Brain microvascular endothelial cell (primary cell): Measurements from ENCODE around the gene DRAM2.

Experiments used
- DNase-seq: peaks from one replicate; pipeline ENCODE4 v3.0.0-alpha.2; 2020
- H3K27ac ChIP-seq: fragments of 250-450 bp; sonication (Bioruptor Pico); 2 replicates; pipeline ENCODE4 v1.5.1; 2020; ENCODE audit warnings: mild to moderate bottlenecking, moderate library complexity
- H3K27me3 ChIP-seq: fragments of 250-450 bp; sonication (Bioruptor Pico); replicated peaks from 2 replicates; pipeline ENCODE4 v1.5.1; 2020; ENCODE audit warnings: mild to moderate bottlenecking
- H3K36me3 ChIP-seq: fragments of 250-450 bp; sonication (Bioruptor Pico); replicated peaks from 2 replicates; pipeline ENCODE4 v1.5.1; 2020; ENCODE audit warnings: mild to moderate bottlenecking
- H3K4me3 ChIP-seq: 2 replicates; pipeline ENCODE4 v1.5.1; 2011; ENCODE audit warnings: low read depth, mild to moderate bottlenecking, control low read depth, low read length, moderate library complexity
- in situ Hi-C: cut with HindIII; loops from 2 replicates; pipeline ENCODE4 v1.10.0; 2017; ENCODE audit warnings: low sequenced_read_pairs, low pct_ligation_motif_present
- TF ChIP-seq, protein P1 (sequence below): IDR thresholded peaks from 2 replicates; pipeline ENCODE4 v1.5.1; 2011; ENCODE audit warnings: low read depth, mild to moderate bottlenecking, moderate library complexity, low read length, control low read depth, inconsistent platforms; ENCODE audit errors: missing control alignments

Gene DRAM2

DNA sequence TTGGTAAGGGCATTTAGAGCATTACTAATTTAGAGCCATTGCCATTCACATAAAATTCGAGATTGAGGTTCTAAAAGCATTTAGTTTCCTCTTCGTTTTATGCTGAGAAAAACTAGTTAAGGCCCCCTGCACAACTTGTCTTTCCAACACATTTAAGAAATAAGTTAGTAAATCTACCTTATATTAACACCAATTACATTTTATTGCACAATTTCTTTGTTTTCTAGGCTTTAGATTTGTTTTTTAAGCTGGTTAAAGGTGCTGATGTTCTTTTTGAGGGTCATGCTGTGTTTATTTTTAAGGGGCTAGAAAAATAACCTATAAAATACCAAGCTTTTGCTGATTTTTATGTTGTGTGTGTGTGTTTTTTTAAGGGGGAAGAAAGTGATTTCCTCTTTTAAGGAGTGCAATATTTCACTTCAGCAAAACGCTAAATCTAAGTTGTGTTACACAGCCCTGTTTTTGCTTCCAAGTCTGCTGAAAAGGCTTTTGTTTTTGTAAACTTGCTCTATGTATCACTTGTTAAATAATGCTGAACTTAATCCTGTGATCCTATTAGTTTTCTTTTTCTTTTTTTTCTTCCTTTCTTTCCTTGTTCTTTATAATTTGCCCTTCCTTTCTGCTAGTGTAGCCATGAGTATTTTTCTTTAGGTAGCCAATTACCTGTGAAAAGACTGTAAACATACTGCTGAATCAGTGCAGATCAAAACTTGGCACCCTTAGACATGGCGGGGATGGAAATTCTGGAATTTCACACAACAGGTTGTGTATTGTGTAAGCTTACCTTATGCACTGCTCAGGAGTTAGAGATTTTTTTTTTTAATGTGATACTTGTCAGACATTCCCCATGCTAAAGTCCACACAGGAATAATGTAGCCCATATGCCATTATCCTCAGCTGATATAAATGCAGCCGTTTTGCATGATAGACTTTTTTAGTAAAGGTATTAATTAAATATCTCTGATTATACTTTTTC, 1.6 kb upstream of the DRAM2 start:
- TF ChIP-seq, protein P1, sequence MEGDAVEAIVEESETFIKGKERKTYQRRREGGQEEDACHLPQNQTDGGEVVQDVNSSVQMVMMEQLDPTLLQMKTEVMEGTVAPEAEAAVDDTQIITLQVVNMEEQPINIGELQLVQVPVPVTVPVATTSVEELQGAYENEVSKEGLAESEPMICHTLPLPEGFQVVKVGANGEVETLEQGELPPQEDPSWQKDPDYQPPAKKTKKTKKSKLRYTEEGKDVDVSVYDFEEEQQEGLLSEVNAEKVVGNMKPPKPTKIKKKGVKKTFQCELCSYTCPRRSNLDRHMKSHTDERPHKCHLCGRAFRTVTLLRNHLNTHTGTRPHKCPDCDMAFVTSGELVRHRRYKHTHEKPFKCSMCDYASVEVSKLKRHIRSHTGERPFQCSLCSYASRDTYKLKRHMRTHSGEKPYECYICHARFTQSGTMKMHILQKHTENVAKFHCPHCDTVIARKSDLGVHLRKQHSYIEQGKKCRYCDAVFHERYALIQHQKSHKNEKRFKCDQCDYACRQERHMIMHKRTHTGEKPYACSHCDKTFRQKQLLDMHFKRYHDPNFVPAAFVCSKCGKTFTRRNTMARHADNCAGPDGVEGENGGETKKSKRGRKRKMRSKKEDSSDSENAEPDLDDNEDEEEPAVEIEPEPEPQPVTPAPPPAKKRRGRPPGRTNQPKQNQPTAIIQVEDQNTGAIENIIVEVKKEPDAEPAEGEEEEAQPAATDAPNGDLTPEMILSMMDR = no peak
- in situ Hi-C loops = no loop called here
- Histone ChIP-seq H3K27ac (no peak overlapping the region), H3K4me3 (peak overlapping the region; percentile 87), H3K36me3 (no peaks in the 10 kb centered on the region), H3K27me3 (no peaks in the 10 kb centered on the region)
- DNase-seq = no peak

GRCh38 chr1:111140680-111140967, 731 bp upstream of the DRAM2 start:
- Histone ChIP-seq H3K27ac (peak overlapping the region; percentile 65), H3K4me3 (peak overlapping the region; percentile 87), H3K27me3 (no peaks in the 10 kb centered on the region), H3K36me3 (peaks cover 4% of the 10 kb centered on the region)
- TF ChIP-seq, protein P1 = no peak
- peak; percentile 30 for DNase-seq
- in situ Hi-C loops = no loop called here

DNA sequence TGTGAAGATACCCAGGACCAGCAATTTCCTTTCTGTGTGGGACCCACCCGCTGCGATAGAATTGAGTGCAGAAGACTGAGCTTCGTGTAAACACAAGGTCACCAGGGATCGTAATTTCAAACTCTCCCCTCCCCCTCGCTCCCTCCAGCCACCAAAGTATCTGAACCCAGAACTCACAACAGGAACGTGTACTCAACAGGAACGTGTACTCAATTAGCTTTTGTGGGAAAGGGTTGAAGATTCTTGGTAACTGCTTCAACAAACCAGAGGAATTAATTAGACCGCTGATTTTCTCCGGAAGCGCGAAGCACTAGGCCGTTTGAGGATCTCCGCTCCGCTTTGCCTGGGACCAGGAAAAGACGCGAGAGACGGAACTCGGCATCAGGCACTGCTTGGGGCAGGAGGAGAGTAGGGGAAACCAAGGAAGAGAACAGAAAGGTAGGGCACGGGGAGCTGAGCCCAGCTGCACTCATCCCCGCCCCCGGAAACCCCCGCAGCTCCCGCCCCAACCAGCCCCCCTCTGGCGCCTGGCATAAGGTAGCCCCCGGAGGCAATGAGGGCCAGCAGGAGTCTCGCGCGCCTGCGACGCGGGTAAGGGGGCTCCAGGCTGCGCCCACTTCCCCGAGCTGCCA, 453 bp downstream of the DRAM2 start:
- H3K27ac ChIP-seq = peak overlapping the region; percentile 65
- peak; percentile 56 for DNase-seq
- H3K4me3 ChIP-seq = peak overlapping the region; percentile 87
- TF ChIP-seq, protein P1 = no peak
- H3K36me3 ChIP-seq = peaks cover 6% of the 10 kb centered on the region
- in situ Hi-C loops = no loop called here
- no peaks in the 10 kb centered on the region for H3K27me3 ChIP-seq

DNA sequence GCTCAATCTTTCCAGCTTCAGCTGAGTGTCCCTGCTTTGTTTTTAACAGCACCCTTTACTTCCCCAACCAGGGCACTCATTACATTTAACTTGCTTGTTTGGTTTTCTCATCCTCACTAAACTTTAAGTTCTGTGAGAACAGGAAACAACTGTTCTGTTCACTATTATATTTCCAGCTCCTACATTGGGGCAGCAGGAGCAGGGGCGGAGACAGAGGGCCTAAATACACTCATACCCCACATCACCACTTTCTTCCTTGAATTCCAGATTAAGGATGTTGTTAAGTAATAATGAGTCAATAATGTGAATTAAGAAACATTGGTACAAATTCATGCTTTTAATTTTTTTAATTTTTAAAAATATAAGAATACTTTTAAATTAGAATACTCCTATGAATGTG, 6.0 kb downstream of the DRAM2 start:
- DNase-seq = no peak
- Histone ChIP-seq H3K27ac (no peak overlapping the region), H3K36me3 (peaks cover 6% of the 10 kb centered on the region), H3K27me3 (no peaks in the 10 kb centered on the region), H3K4me3 (no peak overlapping the region)
- in situ Hi-C loops = no loop called here
- TF ChIP-seq, protein P1 = no peak

- TF ChIP-seq, protein P1 = no peak
Observed at GRCh38 chr1:111131693-111132092, 8.2 kb downstream of the DRAM2 start.

GRCh38 chr1:111129376-111129775, 10.5 kb downstream of the DRAM2 start:
- Histone ChIP-seq H3K4me3 (no peak overlapping the region), H3K27me3 (no peaks in the 10 kb centered on the region), H3K36me3 (peaks cover 8% of the 10 kb centered on the region), H3K27ac (no peak overlapping the region)
- in situ Hi-C loops = no loop called here
- TF ChIP-seq, protein P1 = no peak
- DNase-seq = no peak

More at GRCh38 chr1:111131693-111132092, 8.2 kb downstream of the DRAM2 start:
- H3K36me3 ChIP-seq = peaks cover 9% of the 10 kb centered on the region
- no peak overlapping the region for H3K4me3 ChIP-seq
- DNase-seq = no peak
- in situ Hi-C loops = no loop called here
- H3K27me3 ChIP-seq = no peaks in the 10 kb centered on the region
- H3K27ac ChIP-seq = no peak overlapping the region
